ENCODE data around the gene ATP2B3. TPM values are rescaled to one million over a fixed set of nuclear protein-coding genes. Genes with fewer than 3 reads are reported as not detected.

ATP2B3 gene
- total and polyA plus RNA-seq, 2 experiments from 2014 or later, result 0.17 TPM; not detected in 1

DNA sequence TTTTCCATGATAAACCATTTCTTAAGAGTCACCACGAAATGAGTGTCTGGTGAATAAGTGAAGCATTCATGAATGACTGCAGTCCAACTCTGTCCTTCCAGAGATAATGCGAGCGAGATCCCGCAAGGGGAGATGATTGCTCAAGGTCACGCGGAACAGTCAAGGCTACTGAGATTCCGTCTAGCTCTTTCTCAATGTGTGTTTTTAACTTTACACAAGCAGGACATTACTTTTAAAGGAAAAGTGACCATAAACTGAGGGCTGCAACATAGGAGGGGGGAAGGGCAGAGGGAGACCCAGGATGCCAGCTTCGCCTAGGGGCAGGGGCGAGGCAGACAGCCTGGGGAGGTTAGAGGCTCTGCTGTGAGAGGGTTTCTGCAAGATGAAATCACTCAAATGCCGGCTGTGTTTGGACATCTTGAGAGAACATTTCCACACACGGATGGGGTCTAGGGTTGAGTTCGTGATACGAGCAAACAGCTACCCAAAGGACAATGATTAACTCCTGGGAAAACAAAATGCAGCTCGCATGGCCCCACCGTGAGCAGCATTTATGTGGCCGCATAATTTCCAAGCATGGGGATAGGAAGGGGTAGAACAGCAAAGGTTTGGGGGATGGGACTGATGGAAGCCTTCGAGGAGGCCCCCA, 105.3 kb downstream of the ATP2B3 start:
- Histone ChIP-seq H3F3A (replicated peaks; ENCODE audit: low read depth) (no peaks in the 10 kb centered on the region), H3K4me2 (no peak overlapping the region), H2AFZ (no peak overlapping the region), H3K4me3 (no peak overlapping the region), H4K20me1 (replicated peaks; ENCODE audit: insufficient read depth) (no peaks in the 10 kb centered on the region), H3K9me2 (ENCODE audit: insufficient read depth) (no peaks in the 10 kb centered on the region), H3K4me1 (ENCODE audit: insufficient read depth) (no peaks in the 10 kb centered on the region), H3K27me3 (ENCODE audit: insufficient read depth) (no peaks in the 10 kb centered on the region), H3K27ac (ENCODE audit: low read depth) (no peak overlapping the region), H3K79me2 (replicated peaks; ENCODE audit: insufficient read depth) (no peaks in the 10 kb centered on the region), H3K36me3 (ENCODE audit: insufficient read depth) (no peaks in the 10 kb centered on the region)
- no peak for TF ChIP-seq JUNB (IDR thresholded peaks at IDR 0.05; ENCODE audit: unreplicated experiment)
- TF ChIP-seq, protein P1, sequence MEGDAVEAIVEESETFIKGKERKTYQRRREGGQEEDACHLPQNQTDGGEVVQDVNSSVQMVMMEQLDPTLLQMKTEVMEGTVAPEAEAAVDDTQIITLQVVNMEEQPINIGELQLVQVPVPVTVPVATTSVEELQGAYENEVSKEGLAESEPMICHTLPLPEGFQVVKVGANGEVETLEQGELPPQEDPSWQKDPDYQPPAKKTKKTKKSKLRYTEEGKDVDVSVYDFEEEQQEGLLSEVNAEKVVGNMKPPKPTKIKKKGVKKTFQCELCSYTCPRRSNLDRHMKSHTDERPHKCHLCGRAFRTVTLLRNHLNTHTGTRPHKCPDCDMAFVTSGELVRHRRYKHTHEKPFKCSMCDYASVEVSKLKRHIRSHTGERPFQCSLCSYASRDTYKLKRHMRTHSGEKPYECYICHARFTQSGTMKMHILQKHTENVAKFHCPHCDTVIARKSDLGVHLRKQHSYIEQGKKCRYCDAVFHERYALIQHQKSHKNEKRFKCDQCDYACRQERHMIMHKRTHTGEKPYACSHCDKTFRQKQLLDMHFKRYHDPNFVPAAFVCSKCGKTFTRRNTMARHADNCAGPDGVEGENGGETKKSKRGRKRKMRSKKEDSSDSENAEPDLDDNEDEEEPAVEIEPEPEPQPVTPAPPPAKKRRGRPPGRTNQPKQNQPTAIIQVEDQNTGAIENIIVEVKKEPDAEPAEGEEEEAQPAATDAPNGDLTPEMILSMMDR (conservative IDR thresholded peaks at IDR 0.05; ENCODE audit: low read depth in 2 of 2), result no peak
- no peak for TF ChIP-seq CREB1 (CRISPR knock-in tag; IDR thresholded peaks at IDR 0.05; ENCODE audit: low read depth)
- TF ChIP-seq NANOG (IDR thresholded peaks at IDR 0.05; ENCODE audit: borderline replicate concordance), result no peak
- no peak for TF ChIP-seq ZNF114 (CRISPR knock-in tag; IDR thresholded peaks at IDR 0.05)
- TF ChIP-seq, protein P2, sequence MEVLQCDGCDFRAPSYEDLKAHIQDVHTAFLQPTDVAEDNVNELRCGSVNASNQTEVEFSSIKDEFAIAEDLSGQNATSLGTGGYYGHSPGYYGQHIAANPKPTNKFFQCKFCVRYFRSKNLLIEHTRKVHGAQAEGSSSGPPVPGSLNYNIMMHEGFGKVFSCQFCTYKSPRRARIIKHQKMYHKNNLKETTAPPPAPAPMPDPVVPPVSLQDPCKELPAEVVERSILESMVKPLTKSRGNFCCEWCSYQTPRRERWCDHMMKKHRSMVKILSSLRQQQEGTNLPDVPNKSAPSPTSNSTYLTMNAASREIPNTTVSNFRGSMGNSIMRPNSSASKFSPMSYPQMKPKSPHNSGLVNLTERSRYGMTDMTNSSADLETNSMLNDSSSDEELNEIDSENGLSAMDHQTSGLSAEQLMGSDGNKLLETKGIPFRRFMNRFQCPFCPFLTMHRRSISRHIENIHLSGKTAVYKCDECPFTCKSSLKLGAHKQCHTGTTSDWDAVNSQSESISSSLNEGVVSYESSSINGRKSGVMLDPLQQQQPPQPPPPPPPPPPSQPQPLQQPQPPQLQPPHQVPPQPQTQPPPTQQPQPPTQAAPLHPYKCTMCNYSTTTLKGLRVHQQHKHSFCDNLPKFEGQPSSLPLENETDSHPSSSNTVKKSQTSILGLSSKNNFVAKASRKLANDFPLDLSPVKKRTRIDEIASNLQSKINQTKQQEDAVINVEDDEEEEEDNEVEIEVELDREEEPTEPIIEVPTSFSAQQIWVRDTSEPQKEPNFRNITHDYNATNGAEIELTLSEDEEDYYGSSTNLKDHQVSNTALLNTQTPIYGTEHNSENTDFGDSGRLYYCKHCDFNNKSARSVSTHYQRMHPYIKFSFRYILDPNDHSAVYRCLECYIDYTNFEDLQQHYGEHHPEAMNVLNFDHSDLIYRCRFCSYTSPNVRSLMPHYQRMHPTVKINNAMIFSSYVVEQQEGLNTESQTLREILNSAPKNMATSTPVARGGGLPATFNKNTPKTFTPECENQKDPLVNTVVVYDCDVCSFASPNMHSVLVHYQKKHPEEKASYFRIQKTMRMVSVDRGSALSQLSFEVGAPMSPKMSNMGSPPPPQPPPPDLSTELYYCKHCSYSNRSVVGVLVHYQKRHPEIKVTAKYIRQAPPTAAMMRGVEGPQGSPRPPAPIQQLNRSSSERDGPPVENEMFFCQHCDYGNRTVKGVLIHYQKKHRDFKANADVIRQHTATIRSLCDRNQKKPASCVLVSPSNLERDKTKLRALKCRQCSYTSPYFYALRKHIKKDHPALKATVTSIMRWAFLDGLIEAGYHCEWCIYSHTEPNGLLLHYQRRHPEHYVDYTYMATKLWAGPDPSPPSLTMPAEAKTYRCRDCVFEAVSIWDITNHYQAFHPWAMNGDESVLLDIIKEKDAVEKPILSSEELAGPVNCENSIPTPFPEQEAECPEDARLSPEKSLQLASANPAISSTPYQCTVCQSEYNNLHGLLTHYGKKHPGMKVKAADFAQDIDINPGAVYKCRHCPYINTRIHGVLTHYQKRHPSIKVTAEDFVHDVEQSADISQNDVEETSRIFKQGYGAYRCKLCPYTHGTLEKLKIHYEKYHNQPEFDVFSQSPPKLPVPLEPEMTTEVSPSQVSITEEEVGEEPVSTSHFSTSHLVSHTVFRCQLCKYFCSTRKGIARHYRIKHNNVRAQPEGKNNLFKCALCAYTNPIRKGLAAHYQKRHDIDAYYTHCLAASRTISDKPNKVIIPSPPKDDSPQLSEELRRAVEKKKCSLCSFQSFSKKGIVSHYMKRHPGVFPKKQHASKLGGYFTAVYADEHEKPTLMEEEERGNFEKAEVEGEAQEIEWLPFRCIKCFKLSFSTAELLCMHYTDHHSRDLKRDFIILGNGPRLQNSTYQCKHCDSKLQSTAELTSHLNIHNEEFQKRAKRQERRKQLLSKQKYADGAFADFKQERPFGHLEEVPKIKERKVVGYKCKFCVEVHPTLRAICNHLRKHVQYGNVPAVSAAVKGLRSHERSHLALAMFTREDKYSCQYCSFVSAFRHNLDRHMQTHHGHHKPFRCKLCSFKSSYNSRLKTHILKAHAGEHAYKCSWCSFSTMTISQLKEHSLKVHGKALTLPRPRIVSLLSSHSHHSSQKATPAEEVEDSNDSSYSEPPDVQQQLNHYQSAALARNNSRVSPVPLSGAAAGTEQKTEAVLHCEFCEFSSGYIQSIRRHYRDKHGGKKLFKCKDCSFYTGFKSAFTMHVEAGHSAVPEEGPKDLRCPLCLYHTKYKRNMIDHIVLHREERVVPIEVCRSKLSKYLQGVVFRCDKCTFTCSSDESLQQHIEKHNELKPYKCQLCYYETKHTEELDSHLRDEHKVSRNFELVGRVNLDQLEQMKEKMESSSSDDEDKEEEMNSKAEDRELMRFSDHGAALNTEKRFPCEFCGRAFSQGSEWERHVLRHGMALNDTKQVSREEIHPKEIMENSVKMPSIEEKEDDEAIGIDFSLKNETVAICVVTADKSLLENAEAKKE (CRISPR knock-in tag; IDR thresholded peaks at IDR 0.05), result no peak
- TF ChIP-seq STAT1 (IDR thresholded peaks at IDR 0.05; ENCODE audit: unreplicated experiment), result no peak
- TF ChIP-seq ZNF331 (CRISPR knock-in tag; IDR thresholded peaks at IDR 0.05; ENCODE audit: low read depth), result no peak
- TF ChIP-seq, protein P3, sequence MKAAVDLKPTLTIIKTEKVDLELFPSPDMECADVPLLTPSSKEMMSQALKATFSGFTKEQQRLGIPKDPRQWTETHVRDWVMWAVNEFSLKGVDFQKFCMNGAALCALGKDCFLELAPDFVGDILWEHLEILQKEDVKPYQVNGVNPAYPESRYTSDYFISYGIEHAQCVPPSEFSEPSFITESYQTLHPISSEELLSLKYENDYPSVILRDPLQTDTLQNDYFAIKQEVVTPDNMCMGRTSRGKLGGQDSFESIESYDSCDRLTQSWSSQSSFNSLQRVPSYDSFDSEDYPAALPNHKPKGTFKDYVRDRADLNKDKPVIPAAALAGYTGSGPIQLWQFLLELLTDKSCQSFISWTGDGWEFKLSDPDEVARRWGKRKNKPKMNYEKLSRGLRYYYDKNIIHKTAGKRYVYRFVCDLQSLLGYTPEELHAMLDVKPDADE (IDR thresholded peaks at IDR 0.05), result no peak
- no peak for TF ChIP-seq EZH2 (IDR thresholded peaks at IDR 0.05; ENCODE audit: low read depth, unreplicated experiment)
- TF ChIP-seq, protein P4, sequence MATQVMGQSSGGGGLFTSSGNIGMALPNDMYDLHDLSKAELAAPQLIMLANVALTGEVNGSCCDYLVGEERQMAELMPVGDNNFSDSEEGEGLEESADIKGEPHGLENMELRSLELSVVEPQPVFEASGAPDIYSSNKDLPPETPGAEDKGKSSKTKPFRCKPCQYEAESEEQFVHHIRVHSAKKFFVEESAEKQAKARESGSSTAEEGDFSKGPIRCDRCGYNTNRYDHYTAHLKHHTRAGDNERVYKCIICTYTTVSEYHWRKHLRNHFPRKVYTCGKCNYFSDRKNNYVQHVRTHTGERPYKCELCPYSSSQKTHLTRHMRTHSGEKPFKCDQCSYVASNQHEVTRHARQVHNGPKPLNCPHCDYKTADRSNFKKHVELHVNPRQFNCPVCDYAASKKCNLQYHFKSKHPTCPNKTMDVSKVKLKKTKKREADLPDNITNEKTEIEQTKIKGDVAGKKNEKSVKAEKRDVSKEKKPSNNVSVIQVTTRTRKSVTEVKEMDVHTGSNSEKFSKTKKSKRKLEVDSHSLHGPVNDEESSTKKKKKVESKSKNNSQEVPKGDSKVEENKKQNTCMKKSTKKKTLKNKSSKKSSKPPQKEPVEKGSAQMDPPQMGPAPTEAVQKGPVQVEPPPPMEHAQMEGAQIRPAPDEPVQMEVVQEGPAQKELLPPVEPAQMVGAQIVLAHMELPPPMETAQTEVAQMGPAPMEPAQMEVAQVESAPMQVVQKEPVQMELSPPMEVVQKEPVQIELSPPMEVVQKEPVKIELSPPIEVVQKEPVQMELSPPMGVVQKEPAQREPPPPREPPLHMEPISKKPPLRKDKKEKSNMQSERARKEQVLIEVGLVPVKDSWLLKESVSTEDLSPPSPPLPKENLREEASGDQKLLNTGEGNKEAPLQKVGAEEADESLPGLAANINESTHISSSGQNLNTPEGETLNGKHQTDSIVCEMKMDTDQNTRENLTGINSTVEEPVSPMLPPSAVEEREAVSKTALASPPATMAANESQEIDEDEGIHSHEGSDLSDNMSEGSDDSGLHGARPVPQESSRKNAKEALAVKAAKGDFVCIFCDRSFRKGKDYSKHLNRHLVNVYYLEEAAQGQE (IDR thresholded peaks at IDR 0.05; ENCODE audit: unreplicated experiment), result no peak
- TF ChIP-seq POLR2AphosphoS5 (IDR thresholded peaks at IDR 0.05; ENCODE audit: low read depth), result no peak
- TF ChIP-seq EZH2phosphoT487 (IDR thresholded peaks at IDR 0.05; ENCODE audit: unreplicated experiment), result no peak
- no peak for ATAC-seq
- H3K27me3 Mint-ChIP-seq (ENCODE audit: insufficient read depth, low read depth, poor library complexity), result peaks cover 6% of the 10 kb centered on the region
- no peaks in the 10 kb centered on the region for H3K9me3 Mint-ChIP-seq
- no peak overlapping the region for H3K27ac Mint-ChIP-seq
- H3K4me1 Mint-ChIP-seq, result peaks cover 2% of the 10 kb centered on the region; the same call in 1 of the 3 replicates
- H3K36me3 Mint-ChIP-seq (ENCODE audit: low read depth), result no peaks in the 10 kb centered on the region
- DNase-seq (ENCODE audit: low spot score), result no peak
- H3K4me3 Mint-ChIP-seq, result no peak overlapping the region

All from GM23338 (cell line).